ENCODE measurements around the gene C17orf114.

The C17orf114 gene

GRCh38 chr17:4796552-4796920 is 5.6 kb downstream of the C17orf114 start:
- DNase-seq (ENCODE audit: low read depth, low spot score): peak; percentile 63
- in situ Hi-C loops (cut with HindIII; ENCODE audit: low pct_unique_long_range_greater_than_20kb, low sequenced_read_pairs): no loop called here

GRCh38 chr17:4795168-4795567 is 7.0 kb downstream of the C17orf114 start:
- no peak for DNase-seq (ENCODE audit: low read depth, low spot score)

GRCh38 chr17:4790705-4791088 is 11.4 kb downstream of the C17orf114 start:
- in situ Hi-C loops (cut with HindIII; ENCODE audit: low pct_unique_long_range_greater_than_20kb, low sequenced_read_pairs): no loop called here
- DNase-seq (ENCODE audit: low read depth, low spot score): no peak

More at GRCh38 chr17:4795168-4795567, 7.0 kb downstream of the C17orf114 start:
- in situ Hi-C loops (cut with HindIII; ENCODE audit: low pct_unique_long_range_greater_than_20kb, low sequenced_read_pairs): no loop called here

- peak; percentile 83 for DNase-seq (ENCODE audit: low read depth, low spot score)
- in situ Hi-C loops (cut with HindIII; ENCODE audit: low pct_unique_long_range_greater_than_20kb, low sequenced_read_pairs): no loop called here
Observed at GRCh38 chr17:4789951-4790704, 12.0 kb downstream of the C17orf114 start.

- in situ Hi-C loops (cut with HindIII; ENCODE audit: low pct_unique_long_range_greater_than_20kb, low sequenced_read_pairs): no loop called here
Observed at GRCh38 chr17:4789701-4789950, 12.5 kb downstream of the C17orf114 start.

GRCh38 chr17:4788807-4789700 is 13.1 kb downstream of the C17orf114 start, which contains the start of gene GLTPD2:
TSS of gene GLTPD2 (plus strand) at chr17:4788964. CDS start at chr17:4789012, 48 bp downstream.
- in situ Hi-C loops (cut with HindIII; ENCODE audit: low pct_unique_long_range_greater_than_20kb, low sequenced_read_pairs): no loop called here

More at GRCh38 chr17:4789701-4789950, 12.5 kb downstream of the C17orf114 start:
- DNase-seq (ENCODE audit: low read depth, low spot score): no peak

GRCh38 chr17:4788159-4788806 is 13.8 kb downstream of the C17orf114 start:
- DNase-seq (ENCODE audit: low read depth, low spot score): no peak
- in situ Hi-C loops (cut with HindIII; ENCODE audit: low pct_unique_long_range_greater_than_20kb, low sequenced_read_pairs): no loop called here

More at GRCh38 chr17:4788807-4789700, 13.1 kb downstream of the C17orf114 start, which contains the start of gene GLTPD2:
- DNase-seq (ENCODE audit: low read depth, low spot score): no peak

GRCh38 chr17:4786516-4786915 is 15.6 kb downstream of the C17orf114 start:
- no peak for DNase-seq (ENCODE audit: low read depth, low spot score)
- in situ Hi-C loops (cut with HindIII; ENCODE audit: low pct_unique_long_range_greater_than_20kb, low sequenced_read_pairs): no loop called here

- DNase-seq (ENCODE audit: low read depth, low spot score): no peak
Observed at GRCh38 chr17:4786106-4786511, 16.0 kb downstream of the C17orf114 start, which contains the start of gene VMO1. TSS of gene VMO1 (minus strand) at chr17:4786364. CDS start at chr17:4786352, 12 bp downstream.

GRCh38 chr17:4785311-4786105 is 16.6 kb downstream of the C17orf114 start:
- in situ Hi-C loops (cut with HindIII; ENCODE audit: low pct_unique_long_range_greater_than_20kb, low sequenced_read_pairs): no loop called here
- DNase-seq (ENCODE audit: low read depth, low spot score): no peak

More at GRCh38 chr17:4786106-4786511, 16.0 kb downstream of the C17orf114 start, which contains the start of gene VMO1:
- in situ Hi-C loops (cut with HindIII; ENCODE audit: low pct_unique_long_range_greater_than_20kb, low sequenced_read_pairs): no loop called here

GRCh38 chr17:4782652-4783051 is 19.5 kb downstream of the C17orf114 start:
- in situ Hi-C loops (cut with HindIII; ENCODE audit: low pct_unique_long_range_greater_than_20kb, low sequenced_read_pairs): no loop called here
- DNase-seq (ENCODE audit: low read depth, low spot score): no peak

GRCh38 chr17:4780325-4780955 is 21.7 kb downstream of the C17orf114 start:
- no peak for DNase-seq (ENCODE audit: low read depth, low spot score)
- in situ Hi-C loops (cut with HindIII; ENCODE audit: low pct_unique_long_range_greater_than_20kb, low sequenced_read_pairs): no loop called here

- in situ Hi-C loops (cut with HindIII; ENCODE audit: low pct_unique_long_range_greater_than_20kb, low sequenced_read_pairs): no loop called here
- DNase-seq (ENCODE audit: low read depth, low spot score): no peak
Observed at GRCh38 chr17:4777969-4778760, 24.0 kb downstream of the C17orf114 start.

GRCh38 chr17:4772235-4772613 is 29.9 kb downstream of the C17orf114 start:
- DNase-seq (ENCODE audit: low read depth, low spot score): no peak
- in situ Hi-C loops (cut with HindIII; ENCODE audit: low pct_unique_long_range_greater_than_20kb, low sequenced_read_pairs): no loop called here

GRCh38 chr17:4771519-4772234 is 30.5 kb downstream of the C17orf114 start, which contains the start of gene TM4SF5:
TSS of gene TM4SF5 (plus strand) at chr17:4771886. CDS start at chr17:4771923, 37 bp downstream.
- in situ Hi-C loops (cut with HindIII; ENCODE audit: low pct_unique_long_range_greater_than_20kb, low sequenced_read_pairs): no loop called here
- no peak for DNase-seq (ENCODE audit: low read depth, low spot score)

- DNase-seq (ENCODE audit: low read depth, low spot score): no peak
- in situ Hi-C loops (cut with HindIII; ENCODE audit: low pct_unique_long_range_greater_than_20kb, low sequenced_read_pairs): no loop called here
Observed at GRCh38 chr17:4769628-4770027, 32.5 kb downstream of the C17orf114 start.
